Liver (tissue), 3 donors: ENCODE measurements around the gene BSX.

ENCODE experiments used
- SP1 ChIP-seq: IDR thresholded peaks from 2 replicates; pipeline ENCODE4 v1.6.1; 2018; ENCODE audit warnings: antibody characterized with exemption, mild to moderate bottlenecking
- YY1 ChIP-seq: IDR thresholded peaks from 2 replicates; pipeline ENCODE4 v1.6.1; 2016; ENCODE audit warnings: antibody characterized with exemption, mild to moderate bottlenecking
- TF ChIP-seq, protein P1 (sequence below): fragments of 150-350 bp; IDR thresholded peaks from 2 replicates; pipeline ENCODE4 v1.5.1; 2017; ENCODE audit warnings: improper control_type of control experiment, low read depth, low read length; ENCODE audit not compliant: missing input control
- TF ChIP-seq, protein P2 (sequence below): IDR thresholded peaks from 2 replicates; pipeline ENCODE4 v1.6.1; 2016; ENCODE audit warnings: antibody characterized with exemption
- TF ChIP-seq, protein P3 (sequence below): IDR thresholded peaks from 2 replicates; pipeline ENCODE4 v1.6.1; 2016; ENCODE audit warnings: antibody characterized with exemption, mild to moderate bottlenecking
- TF ChIP-seq, protein P4 (sequence below): IDR thresholded peaks from 2 replicates; pipeline ENCODE4 v1.6.1; 2016; ENCODE audit warnings: antibody characterized with exemption
- donor health status: healthy.
- donor health status: healthy.

DNA sequence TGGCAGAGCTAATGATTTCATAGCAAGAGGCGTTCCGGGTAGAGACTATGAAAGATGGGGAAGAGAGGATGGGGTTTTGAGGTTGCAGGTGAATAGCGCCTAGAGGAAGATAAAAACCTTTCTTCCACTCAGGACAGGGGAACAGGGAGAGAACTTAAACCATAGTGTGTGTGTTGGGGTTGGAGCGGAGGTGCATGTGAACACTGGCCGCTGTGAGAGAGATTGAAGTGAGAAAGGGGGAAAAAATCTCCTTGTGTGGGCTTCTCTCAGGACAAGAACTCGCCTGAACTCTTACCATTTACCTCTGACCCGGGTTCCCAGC, 3.4 kb downstream of the BSX start:
- TF ChIP-seq SP1, result no peak
- TF ChIP-seq, protein P1, sequence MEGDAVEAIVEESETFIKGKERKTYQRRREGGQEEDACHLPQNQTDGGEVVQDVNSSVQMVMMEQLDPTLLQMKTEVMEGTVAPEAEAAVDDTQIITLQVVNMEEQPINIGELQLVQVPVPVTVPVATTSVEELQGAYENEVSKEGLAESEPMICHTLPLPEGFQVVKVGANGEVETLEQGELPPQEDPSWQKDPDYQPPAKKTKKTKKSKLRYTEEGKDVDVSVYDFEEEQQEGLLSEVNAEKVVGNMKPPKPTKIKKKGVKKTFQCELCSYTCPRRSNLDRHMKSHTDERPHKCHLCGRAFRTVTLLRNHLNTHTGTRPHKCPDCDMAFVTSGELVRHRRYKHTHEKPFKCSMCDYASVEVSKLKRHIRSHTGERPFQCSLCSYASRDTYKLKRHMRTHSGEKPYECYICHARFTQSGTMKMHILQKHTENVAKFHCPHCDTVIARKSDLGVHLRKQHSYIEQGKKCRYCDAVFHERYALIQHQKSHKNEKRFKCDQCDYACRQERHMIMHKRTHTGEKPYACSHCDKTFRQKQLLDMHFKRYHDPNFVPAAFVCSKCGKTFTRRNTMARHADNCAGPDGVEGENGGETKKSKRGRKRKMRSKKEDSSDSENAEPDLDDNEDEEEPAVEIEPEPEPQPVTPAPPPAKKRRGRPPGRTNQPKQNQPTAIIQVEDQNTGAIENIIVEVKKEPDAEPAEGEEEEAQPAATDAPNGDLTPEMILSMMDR, result no peak
- TF ChIP-seq YY1, result no peak
- TF ChIP-seq, protein P2, sequence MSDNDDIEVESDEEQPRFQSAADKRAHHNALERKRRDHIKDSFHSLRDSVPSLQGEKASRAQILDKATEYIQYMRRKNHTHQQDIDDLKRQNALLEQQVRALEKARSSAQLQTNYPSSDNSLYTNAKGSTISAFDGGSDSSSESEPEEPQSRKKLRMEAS, result no peak
- TF ChIP-seq, protein P3, sequence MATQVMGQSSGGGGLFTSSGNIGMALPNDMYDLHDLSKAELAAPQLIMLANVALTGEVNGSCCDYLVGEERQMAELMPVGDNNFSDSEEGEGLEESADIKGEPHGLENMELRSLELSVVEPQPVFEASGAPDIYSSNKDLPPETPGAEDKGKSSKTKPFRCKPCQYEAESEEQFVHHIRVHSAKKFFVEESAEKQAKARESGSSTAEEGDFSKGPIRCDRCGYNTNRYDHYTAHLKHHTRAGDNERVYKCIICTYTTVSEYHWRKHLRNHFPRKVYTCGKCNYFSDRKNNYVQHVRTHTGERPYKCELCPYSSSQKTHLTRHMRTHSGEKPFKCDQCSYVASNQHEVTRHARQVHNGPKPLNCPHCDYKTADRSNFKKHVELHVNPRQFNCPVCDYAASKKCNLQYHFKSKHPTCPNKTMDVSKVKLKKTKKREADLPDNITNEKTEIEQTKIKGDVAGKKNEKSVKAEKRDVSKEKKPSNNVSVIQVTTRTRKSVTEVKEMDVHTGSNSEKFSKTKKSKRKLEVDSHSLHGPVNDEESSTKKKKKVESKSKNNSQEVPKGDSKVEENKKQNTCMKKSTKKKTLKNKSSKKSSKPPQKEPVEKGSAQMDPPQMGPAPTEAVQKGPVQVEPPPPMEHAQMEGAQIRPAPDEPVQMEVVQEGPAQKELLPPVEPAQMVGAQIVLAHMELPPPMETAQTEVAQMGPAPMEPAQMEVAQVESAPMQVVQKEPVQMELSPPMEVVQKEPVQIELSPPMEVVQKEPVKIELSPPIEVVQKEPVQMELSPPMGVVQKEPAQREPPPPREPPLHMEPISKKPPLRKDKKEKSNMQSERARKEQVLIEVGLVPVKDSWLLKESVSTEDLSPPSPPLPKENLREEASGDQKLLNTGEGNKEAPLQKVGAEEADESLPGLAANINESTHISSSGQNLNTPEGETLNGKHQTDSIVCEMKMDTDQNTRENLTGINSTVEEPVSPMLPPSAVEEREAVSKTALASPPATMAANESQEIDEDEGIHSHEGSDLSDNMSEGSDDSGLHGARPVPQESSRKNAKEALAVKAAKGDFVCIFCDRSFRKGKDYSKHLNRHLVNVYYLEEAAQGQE, result no peak
- TF ChIP-seq, protein P4, sequence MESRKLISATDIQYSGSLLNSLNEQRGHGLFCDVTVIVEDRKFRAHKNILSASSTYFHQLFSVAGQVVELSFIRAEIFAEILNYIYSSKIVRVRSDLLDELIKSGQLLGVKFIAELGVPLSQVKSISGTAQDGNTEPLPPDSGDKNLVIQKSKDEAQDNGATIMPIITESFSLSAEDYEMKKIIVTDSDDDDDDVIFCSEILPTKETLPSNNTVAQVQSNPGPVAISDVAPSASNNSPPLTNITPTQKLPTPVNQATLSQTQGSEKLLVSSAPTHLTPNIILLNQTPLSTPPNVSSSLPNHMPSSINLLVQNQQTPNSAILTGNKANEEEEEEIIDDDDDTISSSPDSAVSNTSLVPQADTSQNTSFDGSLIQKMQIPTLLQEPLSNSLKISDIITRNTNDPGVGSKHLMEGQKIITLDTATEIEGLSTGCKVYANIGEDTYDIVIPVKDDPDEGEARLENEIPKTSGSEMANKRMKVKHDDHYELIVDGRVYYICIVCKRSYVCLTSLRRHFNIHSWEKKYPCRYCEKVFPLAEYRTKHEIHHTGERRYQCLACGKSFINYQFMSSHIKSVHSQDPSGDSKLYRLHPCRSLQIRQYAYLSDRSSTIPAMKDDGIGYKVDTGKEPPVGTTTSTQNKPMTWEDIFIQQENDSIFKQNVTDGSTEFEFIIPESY, result no peak
